Loucy (cell line): ENCODE data around the gene GDF7.

Experiments
- CTCF ChIP-seq: fragments of 200-600 bp; sonication (generic); conservative IDR thresholded peaks from 2 replicates; pipeline ENCODE4 v1.5.1; 2014; ENCODE audit warnings: mild to moderate bottlenecking, antibody characterized with exemption, low read length
- EZH2phosphoT487 ChIP-seq: fragments of 200-600 bp; IDR thresholded peaks from 2 replicates; pipeline ENCODE4 v1.6.1; 2018; ENCODE audit warnings: antibody characterized with exemption, mild to moderate bottlenecking, moderate library complexity, borderline replicate concordance

GRCh38 chr2:20724500-20725053, 57.6 kb downstream of the GDF7 start:
- TF ChIP-seq CTCF, result no peak
- no peak for TF ChIP-seq EZH2phosphoT487
